Fibroblast of peridontal ligament (primary cell): ENCODE results near the gene CTDP1.

Experiments used
- DNase-seq: peaks from one replicate; pipeline ENCODE4 v3.0.0-alpha.2; 2010; ENCODE audit errors: extremely low read depth

CTDP1 gene

DNA sequence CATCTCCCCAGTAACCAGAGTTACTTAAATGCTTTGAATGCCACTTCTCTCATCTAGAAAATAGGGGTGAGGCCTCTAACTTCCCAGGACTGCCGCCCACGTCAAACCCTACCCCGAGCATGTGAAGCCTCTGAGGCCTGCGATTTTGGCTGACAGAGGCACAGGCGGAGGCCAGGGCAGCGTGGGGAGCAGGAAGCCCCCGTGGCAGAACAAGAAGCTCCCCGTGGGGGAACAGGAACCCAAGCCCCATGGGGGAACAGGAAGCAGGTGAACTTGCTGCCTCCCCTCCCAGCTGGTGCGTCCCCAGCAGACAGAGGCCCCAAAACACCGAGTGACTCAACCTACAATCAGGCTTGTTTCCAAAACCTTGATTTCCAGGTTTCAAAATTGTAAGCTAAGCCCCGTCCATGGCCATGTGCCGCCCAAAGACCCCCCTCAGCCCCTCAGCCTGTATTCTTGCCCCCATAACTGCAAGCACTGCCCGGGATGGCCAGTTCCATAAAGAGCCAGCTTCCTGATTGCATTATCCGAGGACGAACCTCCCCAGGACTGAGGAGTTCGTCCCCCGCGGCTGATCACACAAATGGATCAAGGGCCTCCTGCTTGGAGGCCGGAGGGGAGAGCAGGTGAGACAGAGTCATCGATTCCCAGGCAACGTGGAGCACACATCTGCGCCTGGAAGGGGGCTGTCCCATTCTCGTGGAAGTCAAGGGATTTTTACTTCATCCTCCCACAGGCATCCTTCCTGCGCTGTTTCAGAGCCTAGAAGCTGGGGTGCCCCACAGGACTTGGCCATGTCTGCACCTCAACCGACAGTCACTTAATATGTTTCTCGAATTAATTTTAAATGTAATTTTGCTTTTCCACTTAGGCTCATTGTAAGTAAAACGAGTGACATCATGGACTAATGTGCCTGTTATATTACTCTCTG lies 36.3 kb upstream of the CTDP1 start:
- DNase-seq, result no peak

DNA sequence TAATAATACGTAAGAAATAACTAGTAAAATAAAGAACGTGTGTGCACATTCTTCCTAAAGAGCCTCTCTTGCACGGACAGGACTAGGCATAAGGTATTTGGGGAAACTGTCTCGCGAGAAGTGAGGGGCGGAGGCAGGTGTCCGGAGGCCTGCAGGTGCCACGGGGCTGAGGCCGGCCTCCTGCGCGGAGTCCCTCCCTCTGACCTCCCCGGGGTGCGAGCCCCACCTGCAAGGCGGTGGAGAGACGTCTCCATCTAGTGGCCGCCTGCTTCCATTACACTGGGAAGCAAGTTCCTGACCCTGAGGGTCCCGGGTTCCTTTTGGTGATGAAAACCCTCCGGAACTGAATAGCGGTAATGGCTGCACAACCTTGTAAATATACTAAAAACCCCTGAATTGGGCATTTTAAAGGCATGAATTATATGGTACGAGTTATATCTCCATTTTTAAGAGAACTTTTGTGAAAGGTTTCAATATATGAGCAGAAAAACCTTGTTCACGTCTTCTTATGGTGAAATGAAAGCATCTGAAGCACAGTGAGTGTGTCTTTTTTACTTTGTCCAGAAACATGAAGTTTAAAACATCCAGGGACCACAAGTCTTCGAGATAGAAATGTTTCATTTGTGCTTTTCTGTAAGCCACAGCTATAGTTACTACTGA lies 35.5 kb upstream of the CTDP1 start:
- peak; percentile 39 for DNase-seq

- DNase-seq, result peak; percentile 72
Measured at GRCh38 chr18:79644666-79645057, 34.9 kb upstream of the CTDP1 start.

DNA sequence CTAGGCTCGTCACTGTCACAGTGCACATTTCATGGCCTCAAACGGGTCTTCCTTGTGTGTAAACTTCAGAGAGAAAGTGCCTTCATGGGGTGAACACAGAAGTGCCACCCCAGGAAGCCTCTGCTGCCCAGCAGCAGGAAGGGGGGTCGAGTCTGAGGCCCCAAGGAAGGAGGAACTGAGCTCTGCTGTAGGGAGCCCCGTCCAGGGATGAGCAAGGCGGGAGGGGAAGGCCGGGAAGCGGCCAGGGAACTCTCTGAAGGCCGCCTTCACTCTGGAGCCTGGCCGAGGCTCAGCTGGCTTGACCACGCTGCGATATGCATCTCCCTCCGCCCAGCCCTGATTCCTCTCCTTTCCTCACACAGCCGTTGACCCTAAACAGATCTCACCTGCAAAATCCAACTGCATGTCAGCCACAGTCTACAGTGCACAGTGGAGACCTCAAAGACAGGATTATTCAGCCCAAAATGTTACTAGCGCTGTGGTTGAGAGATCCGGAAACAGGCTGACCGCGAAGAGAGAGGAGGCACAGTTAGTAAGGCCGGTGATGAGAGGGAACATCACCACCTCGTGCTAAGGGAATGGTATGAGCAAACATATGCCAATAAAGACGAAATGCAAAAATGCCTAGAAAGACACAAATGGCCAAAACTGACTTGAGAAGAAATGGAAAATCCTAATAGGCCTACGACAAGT lies 34.2 kb upstream of the CTDP1 start:
- no peak for DNase-seq

DNA sequence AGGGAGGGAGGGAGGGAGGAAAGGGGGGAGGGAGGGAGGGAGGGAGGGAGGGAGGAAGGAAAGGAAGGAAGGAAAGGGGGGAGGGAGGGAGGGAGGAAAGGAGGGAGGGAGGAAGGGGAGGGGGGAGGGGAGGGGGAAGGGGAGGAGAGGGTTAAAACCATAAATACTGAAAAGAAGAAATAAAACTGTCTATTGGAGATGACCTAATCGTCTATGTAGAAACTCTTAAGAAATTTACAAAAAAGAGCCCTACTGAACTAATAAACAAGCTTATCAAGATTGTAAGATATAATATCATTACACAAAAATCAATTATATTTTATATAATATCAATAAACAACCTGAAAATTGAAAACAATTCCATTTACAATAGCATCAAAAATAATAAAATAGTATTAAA lies 32.3 kb upstream of the CTDP1 start:
- DNase-seq, result no peak

DNA sequence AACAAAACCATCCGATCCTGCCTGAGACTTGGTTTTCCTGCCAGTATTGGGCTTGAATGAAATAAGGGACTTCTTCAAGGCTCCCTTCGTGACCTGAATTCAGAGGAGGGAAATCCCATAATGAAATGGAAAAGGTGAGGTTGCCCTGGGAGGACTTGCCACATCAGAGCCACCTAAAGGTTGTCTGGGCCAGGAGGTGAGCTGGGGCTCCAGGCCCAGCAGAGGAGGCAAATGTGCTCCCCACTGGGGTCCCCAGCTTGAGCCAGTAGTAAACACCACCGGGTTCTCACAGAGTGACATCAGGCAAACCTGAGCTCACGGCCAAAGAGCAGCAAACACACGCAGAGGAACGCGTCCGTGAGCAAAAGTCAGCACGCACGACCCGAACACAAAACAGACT lies 28.6 kb upstream of the CTDP1 start:
- no peak for DNase-seq

GRCh38 chr18:79657342-79657996 lies 22.1 kb upstream of the CTDP1 start:
- no peak for DNase-seq

DNA sequence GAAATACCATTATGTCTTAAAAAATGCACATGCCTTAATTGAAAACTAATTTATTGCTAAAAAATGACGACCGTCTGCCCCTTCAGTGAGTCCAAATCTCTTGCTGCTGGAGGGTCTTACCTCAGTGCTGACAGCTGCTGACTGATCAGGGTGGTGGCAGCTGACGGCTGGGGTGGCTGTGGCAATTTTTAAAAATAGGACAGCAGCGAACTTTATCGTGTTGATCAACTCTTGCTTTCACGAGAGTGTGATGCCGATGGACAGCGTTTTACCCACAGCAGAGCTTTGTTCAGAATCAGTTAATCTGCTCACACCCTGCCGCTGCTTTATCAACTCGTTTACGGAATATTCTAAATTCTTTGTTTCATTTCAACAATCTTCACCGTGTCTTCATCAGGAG lies 21.2 kb upstream of the CTDP1 start:
- no peak for DNase-seq

DNA sequence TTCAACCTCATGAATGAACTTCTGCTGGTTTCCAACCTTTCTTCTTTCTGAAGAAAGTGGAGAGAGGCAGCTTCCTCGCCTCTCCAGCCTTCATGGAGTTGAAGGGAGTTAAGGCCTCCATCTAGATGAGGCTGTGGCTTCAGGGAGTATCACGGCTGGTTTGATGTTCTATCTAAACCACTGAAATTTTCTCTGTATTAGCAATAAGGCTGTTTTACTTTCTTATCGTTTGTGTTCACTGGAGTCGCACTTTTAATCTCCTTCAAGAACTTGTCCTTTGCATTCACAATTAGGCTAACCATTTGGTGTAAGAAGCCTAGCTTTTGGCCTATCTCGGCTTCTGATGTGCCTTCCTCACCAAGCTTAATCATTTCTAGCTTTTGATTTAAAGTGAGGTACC lies 19.9 kb upstream of the CTDP1 start:
- DNase-seq, result no peak

- no peak for DNase-seq
Measured at GRCh38 chr18:79662034-79662433, 17.6 kb upstream of the CTDP1 start.

DNA sequence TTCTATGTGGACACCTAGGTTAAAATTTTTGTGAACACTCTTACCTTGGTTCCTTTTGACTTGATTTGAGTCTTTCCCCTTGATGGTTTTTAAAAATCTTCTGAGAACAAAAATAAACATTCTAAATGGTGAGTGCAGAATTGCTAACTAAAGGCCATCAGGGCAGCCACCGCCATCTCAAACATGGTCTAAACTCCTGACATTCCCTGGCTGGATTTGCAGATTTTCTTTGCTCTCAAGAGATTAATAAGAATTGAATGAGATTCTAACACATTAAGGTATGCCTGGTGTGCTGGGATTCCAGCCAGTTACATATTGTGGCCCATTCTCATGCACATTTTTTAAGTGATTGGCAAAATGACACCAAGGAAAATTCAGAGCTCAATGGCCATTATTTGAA lies 17.2 kb upstream of the CTDP1 start:
- no peak for DNase-seq

DNA sequence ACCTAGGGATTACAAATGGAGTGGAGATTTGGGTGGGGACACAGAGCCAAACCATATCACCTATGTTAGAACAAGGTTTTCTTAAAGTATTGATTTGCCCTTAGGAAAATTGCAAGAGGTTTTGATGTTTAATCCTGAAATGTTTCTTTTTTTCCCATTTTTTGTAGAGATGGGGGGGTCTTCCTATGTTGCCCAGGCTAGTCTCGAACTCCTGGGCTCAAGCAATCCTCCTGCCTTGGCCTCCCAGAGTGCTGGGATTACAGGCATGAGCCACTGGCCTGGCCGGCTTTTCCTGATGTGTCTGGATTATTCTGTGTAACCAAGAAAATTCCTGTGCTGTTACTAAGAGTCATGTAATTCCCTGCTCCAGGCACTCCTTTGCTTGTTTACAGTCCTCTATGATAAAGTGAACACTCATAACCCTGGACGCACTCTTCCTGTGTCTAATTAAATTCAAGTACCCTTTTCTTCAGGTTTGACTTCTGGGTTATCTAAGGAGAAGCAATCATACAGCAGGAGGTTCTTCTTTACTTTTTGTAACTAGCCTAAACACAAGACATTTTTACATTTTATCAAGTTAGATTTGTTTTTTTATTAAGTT lies 15.0 kb upstream of the CTDP1 start:
- peak; percentile 49 for DNase-seq

GRCh38 chr18:79668203-79668602 lies 11.4 kb upstream of the CTDP1 start:
- no peak for DNase-seq

GRCh38 chr18:79672490-79673276 lies 6.9 kb upstream of the CTDP1 start:
- DNase-seq, result no peak

DNA sequence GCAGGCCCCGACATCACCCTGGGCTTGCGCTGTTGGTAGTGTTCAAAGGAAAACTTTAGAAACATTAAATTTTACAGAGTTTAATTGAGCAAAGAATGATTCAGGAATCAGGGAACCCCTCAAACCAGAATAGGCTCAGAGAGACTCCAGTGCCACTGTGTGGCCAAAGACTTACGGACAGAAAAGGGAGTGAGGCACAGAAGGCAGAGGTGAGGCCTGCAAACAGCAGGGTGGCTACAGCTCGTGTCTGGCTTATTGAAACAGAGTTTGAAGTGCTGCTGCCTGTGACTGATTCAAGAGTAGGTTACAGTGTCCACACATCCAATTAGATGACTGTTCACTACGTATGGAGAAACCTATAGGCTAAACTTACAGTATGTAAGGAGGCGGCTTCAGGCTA lies 2.4 kb upstream of the CTDP1 start:
- no peak for DNase-seq

DNA sequence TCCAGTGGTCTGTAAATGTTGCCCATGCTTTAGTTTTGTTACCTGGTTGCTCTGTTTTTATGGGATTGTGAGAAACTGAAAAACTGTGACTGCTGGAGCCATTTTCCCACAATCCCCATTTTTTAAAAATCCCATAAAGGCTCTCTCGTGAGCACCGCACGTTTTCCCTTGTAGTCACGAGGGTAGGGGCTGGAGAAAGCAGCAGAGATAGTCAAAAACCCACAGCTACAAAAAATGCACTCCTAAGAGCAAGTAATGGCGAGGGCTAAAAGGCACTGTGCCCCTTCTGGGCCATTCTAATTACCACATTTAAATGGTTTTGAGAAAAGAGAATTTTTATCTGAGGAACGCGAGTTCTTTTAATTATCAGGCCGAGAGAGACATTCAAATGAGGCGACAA lies 1.8 kb upstream of the CTDP1 start:
- DNase-seq, result no peak

- DNase-seq, result peak; percentile 98
Measured at GRCh38 chr18:79678665-79679551, 695 bp upstream of the CTDP1 start.

GRCh38 chr18:79680100-79680879 lies 687 bp downstream of the CTDP1 start:
- DNase-seq, result peak; percentile 47

DNA sequence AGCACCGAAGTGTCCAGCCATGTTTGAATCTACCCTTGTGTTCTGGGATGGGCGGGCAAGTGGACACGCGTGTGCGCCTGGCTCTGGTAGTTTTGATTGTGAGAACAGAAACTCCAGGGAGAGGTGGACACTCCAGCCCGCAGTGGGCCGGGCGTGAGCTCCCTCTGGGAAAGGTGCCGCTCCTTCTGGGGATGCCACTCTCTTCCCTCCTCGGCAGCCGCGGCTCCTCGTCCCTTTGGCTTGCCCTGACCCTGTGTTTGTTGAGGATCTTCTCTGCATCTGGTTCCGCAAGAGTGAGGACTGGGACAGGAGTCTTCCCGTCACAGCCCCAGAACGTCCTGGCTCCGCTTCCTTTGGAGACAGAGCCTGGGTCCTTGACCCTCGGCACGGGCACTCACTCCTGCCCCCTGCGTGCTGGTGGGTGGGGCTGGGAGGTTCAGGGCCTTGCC lies 1.3 kb downstream of the CTDP1 start:
- DNase-seq, result no peak
